CD4-positive, alpha-beta T cell treated with Interleukin-15 for 1 hour (primary cell): ENCODE measurements around the gene NAA16.
A peak's percentile ranks its signal among the peaks of the same experiment; 100 is the strongest.
"Not testable (repeated sequence)": the region's sequence is repeated elsewhere in the genome, so short reads cannot be mapped to it uniquely, and the experiment has no call there.

Source experiments
- DNase-seq: peaks from one replicate; pipeline ENCODE4 v3.0.0-alpha.2; 2020

The NAA16 gene

DNA sequence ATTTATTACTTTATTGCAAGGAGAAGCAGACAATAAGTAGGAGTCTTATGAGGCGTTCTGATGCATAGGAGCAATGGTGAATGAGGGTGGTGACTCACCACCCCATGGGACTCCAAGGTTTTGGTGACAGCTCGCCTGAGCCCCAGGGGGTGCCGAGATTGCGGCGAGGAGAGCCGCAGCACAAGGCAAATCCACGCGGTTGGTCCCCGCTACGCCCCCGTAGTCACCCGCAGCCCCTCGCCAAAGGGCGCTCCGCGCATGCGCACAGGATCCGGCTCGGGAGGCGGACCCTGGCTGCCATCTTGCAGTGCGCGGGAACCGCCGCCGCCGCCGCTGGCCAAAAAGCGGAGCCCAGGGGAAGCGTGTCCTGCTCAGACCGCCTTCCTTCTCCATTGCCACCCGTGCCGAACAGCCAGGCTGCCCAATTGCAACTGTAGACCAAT, at the start of gene NAA16:
NAA16 (plus strand) TSS at position 305 of the 443 bp plus-strand sequence. CDS start 262 bp downstream, outside the sequence.
- DNase-seq: peak; percentile 92

DNA sequence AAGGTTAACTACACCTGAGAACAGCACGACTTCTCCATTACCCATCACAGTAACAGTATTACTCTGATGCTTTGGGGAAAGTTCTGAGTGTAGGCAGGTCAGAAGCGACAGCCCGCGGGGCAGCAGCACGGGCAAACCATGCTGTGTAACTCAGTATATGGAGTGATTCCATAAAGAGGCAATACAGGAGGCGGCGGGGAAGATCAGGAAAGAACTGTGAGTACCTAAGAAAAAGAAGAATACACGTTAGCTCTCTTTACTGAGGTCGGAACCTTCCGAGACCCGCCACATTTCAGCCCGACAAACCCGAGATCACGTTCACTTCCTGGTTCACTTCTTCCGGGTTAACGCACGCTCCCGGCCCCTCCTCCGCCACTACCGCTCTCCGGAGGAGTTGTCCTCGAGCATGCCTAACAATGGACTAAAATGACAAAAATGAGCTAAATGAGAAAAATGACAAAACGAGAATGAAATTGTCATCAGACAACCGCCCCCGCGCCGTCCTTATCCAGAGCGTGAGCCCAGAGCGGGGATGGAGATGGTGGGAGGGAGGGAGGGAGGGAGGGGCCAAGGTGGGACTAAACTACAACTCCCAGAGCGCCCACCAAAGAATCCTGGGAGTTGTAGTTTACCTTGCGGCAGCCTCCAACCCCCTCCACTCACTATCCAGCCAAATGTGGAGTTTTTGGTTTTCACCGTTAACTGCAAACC, 47.7 kb upstream of the NAA16 start, which contains the start of gene MTRF1:
MTRF1 (minus strand) TSS at position 316 of the 711 bp plus-strand sequence. CDS start 2,669 bp downstream, outside the sequence.
- peak; percentile 76 for DNase-seq

DNA sequence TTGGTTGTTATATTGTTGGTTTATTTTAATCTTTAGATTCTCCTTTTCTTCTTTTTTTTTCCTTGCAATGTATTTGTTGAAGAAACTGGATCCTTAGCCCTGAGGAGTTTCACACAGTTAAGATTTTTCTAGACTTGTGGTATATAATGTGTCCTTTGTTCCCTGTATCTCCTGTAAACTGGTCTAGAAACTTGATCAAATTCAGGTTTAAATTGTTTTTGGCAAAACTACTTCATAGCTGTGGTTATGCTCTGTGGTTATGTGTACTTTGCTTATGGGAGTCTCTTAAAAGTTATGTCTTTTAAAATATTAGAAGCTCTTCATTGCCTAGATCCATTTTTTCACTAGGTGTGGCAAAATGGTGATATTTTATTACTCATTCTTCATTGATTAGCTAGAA, 44.0 kb upstream of the NAA16 start:
- no peak for DNase-seq

DNA sequence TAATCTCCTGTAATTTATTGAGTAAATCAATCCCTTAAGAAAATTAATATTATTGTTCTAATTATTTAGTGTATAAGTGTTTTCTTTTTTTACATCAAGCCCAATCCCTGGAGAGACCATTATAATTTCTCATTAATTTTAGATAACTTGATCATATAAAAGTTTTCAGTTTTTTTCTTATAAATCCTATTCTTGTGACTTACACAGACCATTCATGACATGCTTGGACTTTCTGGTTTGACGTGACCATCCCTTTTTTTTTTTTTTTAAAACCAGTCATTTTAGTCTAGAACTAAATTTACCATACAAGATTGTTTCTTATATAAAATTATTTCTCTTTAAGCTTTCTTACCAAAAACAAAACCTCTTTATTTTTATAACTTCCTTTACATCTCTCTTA, 42.3 kb upstream of the NAA16 start:
- no peak for DNase-seq

DNA sequence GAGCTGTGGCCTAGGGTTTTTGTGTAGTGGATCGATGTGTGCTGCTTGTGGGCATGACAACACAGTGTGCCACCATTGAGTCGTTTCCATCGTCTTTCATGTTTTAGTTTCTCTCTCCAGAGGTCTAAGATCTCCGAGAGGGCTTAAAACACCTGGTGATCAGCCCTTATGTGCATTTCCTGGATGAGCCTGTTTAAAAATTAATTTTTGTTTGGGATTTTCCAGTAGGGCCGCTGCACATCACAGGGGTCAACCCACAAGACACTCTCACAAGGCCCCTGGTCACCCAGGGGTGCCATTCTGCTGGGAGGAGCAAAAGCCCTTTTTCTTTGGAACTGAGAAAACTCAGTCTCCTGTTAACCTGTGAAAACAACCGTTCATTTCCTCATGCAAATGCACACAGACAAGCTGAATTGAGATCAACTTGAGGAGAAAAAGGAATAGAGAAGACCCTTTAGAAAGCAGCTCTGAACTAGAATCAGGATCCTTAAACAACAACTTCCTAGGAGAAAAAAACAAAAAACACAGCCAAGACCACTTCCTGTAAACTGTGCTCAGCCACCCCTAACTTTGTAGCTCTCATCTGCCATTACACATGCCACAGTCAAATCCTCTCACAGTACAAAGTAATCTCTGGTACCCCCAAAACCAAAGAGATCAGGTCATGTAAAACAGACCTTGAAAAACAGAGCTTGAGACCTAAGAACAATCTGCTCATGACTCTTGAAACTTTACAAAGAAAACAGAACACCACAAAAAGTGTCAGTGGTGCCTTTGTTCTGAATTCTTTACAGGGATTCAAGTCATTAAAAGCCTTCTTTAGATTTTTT, 39.4 kb upstream of the NAA16 start:
- no peak for DNase-seq

DNA sequence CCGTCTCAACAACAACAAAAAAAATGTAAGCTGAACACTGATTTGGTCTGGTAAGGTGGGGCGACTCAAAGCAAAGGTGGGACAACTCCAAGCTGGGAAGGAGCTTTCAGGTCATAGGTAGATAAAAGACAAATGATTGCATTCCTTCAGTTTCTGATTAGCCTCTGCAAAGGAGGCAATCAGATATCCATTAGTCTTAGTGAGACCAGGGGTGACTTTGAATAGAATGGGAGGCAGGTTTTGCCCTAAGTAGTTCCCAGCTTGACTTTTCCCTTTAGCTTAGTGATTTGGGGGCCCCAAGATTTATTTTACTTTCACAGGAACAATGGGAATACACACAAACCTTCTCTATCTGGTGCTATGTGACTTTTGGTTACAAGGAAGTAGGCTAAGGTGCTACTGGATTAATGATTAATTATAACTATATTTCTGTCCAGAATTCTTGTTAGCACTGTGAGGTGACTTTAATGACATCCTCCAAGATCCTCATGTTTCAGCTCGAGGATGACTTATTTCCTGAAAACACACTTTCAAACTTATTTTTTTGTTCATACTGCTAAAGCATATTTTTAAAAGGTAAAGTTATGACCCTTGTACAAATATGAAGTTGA, 37.1 kb upstream of the NAA16 start:
- DNase-seq: no peak

DNA sequence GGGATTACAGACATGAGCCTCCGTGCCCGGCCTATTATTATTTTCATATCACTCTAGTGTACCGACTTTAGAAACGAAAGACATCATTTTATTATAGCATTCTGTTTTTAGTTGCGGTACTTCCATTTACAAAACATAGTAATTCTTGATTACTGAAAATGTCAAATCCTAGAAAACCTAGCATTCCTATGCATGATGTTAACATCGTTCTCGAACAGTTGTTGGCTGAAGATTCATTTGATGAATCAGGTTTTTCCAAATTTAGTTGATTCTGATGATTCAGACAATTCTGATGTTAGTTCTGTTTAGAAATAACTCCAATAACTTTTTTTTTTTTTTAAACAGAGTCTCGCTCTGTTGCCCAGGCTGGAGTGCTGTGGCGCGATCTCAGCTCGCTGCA, 36.2 kb upstream of the NAA16 start:
- no peak for DNase-seq

DNA sequence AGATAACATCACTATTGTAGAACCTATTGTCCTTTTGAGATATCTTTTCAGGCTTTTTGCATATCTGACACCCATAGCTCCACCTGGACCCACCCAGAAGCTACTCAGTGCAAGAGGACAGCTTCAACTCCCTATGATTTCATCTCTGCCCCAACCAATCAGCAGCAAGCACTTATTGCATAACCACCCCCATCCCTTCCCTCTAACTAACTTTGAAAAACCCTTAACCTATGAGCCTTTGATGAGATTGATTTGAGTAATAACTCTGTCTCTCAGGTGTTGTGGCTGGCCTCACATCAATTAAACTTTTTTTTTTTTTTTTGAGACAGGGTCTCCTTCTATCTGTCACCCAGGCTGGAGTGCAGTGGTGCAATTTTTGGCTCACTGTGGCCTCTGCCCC, 34.2 kb upstream of the NAA16 start:
- DNase-seq: no peak

DNA sequence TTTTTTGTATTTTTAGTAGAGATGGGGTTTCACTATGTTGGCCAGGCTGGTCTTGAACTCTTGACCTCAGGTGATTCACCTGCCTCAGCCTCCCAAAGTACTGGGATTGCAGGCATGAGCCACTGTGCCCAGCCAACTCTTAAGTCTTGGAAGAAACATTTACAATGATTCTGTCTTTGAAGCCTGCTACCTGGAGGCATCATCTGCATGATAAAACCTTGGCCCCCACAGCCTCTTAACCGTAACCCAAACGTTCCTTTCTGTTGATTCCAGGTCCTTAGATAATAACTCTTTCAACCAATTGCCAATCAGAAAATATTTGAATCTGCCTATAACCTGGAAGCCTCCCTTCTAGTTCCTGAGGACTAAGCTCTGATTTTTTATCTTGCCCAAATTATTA, 31.9 kb upstream of the NAA16 start:
- not testable (repeated sequence) for DNase-seq

DNA sequence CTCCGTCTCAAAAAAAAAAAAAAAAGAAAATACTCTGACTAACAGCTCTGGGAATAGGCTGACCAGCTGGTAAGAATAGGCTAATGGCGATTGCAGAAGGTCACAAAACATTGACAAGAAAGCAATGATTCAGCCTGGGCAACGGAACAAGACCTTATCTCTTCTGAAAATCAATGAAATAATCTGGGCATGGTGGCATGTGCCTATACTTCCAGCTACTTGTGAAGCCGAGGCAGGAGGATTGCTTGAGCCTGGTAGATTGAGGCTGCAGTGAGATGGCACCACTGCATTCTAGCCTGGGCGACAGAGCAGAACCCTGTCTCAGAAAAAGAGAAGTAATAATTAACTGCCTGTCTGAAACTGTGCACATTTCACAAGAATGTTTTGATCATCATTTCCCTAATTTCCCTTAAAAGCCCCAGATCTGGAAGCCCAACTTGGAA, 28.9 kb upstream of the NAA16 start:
- no peak for DNase-seq

DNA sequence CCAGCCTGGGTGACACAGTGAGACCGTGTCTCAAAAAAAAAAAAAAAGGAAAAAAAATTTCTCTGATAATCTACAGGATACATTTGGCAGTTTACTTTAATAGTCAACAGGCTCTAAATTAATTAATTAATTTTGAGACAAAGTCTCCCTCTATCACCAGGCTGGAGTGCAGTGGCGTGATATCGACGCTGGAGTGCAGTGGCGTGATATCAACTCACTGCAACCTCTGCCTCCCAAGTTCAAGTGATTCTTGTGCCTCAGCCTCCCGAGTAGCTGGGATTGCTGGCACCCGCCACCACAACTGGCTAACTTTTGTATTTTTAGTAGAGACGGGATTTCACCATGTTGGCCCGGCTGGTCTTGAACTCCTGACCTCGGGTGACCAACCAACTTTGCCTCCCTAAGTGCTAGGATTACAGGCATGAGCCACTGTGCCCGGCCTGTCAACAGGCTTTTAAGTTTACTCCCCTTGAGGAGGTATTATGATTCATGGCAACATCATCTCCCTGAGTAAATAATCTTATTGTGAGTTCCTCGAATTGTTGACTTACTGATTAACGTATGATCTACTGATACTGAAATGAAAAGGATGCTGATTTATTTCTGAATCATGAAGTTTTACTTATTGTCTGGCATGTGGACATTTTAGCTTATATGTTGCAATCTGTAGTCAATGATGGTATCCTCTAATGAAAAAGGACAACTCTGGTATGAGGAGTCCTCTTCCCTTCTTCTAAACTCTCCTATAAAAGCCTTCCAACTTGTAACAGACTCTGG, 26.4 kb upstream of the NAA16 start:
- DNase-seq: no peak

DNA sequence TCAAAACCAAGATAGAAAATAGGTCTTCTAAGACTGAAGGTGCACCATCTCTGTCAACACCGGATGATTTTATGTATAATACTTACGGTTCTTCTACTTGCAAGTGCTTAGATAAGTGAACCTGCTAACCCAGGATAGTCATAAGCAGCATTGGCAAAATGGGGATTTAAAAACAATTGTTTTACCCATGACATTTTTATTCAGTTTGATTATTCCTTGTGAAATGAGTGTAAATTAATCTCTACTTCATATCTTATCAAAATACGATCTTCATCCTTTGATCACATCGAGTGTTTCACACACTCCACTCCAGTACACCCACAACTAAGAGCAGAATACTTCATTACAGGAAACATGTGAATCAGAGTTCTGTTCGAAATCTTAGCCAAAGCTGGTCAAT, 24.7 kb upstream of the NAA16 start:
- DNase-seq: no peak

DNA sequence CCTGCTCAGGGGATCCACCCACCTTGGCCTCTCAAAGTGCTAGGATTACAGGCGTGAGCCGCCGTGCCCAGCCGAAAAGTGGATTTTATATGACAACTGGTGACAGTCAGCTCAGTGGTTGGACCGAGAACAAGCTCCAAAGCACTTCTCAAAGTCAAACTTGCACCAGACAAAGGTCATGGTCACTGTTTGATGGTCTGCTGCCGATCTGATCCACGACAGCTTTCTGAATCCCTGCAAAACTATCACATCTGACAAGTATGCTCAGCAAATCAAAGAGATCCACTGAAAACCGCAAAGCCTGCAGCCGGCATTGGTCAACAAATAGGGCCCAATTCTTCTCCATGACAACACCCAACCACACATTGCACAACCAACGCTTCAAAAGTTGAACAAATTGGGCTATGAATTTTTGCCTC, 21.6 kb upstream of the NAA16 start:
- DNase-seq: no peak

DNA sequence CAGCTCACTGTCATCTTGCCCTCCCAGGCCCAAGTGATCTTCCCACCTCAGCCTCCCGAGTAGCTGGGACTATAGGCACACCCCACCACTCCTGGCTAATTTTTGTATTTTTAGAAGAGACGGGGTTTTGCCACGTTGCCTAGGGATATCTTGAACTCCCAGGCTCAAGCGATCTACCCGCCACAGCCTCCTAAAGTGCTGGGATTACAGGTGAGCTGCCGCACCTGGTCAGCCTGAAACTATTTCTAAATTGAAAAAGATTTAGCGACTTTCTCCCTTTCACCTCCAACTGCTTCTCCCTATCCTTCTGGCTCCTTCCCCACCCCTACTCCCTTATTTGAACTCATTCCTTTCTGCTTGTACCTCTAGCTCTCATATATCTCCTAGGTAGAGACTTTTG, 19.8 kb upstream of the NAA16 start:
- DNase-seq: no peak

DNA sequence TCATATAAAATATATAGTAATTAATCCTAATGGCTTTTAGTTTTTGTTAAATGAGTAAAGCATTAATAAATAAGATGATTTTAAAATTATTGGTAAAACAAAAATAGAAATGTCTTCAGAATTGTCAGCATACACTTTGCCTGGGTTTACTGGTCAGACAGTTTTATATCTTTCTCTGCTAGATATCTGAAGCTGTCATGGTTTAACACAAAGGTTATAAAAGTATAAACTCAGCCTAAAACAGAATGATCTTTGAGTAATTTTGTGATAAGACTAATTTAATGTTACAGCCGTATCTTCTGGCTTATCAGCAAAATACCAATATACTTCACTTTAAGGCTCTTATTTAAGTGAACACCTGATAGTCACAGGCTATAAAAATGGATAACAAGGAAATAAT, 17.8 kb upstream of the NAA16 start:
- no peak for DNase-seq

DNA sequence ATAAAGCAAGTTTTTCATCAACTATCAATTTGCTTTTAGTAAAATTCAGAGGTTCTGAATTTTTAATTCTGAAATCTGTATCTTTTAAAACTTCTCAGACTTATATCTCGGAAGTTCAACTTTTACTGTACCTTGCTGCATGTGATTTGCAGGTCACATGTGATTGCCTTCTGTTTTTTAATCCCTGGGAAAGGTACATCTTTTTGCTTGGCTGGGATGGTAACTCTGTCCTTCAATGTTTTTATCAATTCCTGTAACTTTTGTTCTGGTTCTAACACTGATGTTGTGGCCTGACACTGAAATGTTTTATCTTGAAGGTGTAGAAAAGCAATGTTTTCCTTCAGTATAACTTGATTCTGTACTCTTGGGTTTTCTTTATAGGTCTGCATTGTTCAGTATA, 16.2 kb upstream of the NAA16 start:
- no peak for DNase-seq

DNA sequence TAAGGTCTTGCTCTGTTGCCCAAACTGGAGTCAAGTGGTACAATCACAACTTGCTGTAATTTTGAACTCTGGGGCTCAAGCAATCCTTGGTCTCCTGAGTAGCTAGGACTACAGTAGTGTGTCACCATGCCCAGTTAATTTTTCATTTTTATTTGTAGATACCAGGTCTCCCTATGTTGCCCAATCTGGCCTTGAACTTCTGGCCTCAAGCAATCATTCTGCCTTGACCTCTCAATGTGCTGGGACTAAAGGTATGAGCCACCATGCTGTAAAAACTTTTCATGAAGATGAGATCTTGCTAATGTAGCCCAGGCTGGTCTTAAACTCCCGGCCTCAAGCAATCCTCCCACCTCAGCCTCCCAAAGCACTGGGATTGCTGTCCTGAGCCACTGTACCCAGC, 15.1 kb upstream of the NAA16 start:
- DNase-seq: no peak

DNA sequence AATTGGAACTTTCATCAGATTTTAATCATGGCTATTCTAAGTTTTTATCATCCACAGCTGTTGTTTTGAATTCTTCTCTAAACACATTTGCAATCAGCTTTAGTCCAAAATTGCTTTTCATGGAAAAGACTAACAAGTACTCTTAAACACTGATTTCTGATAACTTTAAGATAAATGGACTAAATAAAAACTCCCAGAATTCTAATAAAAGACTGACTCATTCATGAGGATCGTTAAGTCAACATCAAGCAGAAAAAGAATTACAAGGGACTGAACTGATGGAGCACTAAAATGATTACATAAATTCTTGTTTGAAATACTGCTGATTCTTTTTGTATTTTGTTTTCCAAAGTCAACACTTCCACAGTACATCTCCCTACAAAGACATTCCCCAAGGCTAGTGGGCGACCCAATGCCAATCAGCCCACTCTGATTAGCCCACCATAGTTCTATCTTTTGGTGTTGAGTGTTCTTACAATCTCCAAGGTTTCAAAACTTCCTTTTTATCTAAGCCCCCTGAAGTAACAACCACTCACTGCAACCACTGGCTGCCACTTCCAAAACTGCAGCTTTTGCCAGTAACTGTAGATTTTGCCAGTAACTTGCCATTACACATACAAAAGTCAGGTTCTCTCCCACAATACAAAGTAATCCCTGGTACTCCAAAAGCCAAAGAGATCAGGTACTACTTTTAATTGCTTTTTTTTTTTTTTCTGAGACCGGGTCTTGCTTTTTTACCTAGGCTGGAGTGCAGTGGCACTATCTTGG, 14.0 kb upstream of the NAA16 start:
- DNase-seq: no peak

DNA sequence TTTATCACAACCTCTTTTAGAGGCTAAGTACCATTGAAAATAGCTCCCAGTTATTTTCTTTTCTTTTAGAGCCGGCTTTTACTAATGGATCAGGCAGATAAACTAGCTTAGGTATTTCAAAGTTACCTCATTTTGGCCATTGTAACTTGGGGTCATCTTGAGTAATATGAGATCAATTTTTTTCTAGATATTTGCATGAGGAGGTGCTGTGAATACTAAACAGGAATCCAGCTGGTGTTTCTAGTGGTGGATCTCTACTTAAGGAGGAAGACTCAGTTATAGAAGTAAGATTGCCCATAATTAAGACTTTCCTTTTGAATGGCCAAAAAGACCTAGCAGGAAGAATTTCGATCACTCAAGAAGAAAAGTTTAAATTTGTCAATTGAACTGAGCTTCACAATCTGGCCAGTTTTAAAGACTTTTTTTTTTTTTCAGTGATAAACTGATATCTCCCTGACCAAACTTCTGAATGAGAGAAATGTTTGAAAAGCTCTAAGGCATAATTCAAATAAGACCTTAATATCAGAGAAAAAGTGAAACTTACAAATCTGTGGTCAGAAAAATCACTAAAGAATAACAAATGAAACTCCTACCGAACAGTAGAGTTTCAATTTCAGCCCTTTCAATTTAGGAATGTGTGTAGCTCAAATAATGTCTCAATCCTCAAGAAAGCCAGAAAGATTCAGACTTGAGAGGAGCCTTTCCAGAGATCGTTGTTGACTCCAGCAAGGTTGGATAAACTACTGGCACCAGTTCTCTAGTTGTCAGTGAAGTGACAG, 11.6 kb upstream of the NAA16 start:
- DNase-seq: no peak

DNA sequence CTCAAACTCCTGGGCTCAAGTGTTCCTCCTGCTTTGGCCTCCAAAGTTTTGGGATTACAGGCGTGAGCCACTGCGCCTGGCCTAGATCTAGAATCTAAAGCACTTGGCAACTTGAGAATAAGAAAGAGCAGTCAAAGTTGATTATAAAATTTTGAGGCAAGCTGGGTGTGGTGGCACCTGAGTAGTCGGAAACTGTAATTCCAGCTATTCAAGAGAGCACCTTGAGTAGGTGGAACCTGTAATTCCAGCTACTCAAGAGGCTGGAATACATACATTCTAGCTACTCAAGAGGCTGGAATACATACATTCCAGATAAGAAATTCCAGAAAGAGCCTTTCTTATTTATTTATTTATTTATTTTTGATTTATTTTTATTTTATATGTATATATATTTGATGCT, 8.3 kb upstream of the NAA16 start:
- no peak for DNase-seq

DNA sequence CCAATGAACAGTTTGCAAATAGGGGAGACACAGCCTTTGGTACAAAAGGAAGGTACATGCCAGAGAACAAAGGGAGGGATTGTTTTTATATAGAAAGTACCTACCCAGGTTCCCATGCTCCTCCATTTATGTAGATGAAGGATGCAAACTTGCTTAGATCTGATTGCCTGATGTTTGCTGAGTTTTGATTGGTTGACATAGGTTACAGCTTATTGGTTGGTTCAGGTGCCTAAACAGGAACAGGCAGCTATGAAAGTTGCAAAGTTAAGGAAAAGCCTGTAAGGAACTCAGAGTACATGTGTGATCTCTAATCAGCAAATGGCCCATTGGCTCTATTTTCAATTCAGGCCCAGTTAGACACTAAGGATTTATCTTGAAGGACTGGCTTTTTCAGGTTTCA, 6.5 kb upstream of the NAA16 start:
- no peak for DNase-seq
